VCaP (cell line): Measurements from ENCODE around the gene PRR15L.
"Not testable (repeated sequence)": the region's sequence is repeated elsewhere in the genome, so short reads cannot be mapped to it uniquely, and the experiment has no call there.

Experiments
- H3K27ac ChIP-seq: fragments of 450-650 bp; 2 replicates; pipeline ENCODE4 v1.5.1; 2017
- CTCF ChIP-seq: fragments of 450-650 bp; conservative IDR thresholded peaks from 2 replicates; pipeline ENCODE4 v1.5.1; 2017; ENCODE audit warnings: mild to moderate bottlenecking, moderate library complexity

PRR15L gene

GRCh38 chr17:47928415-47928814 is 29.3 kb downstream of the PRR15L start:
- H3K27ac ChIP-seq, result no peak overlapping the region
- no peak for TF ChIP-seq CTCF

- TF ChIP-seq CTCF, result no peak
Observed at GRCh38 chr17:47927821-47928400, 29.8 kb downstream of the PRR15L start.

GRCh38 chr17:47925678-47925988 is 32.0 kb downstream of the PRR15L start:
- TF ChIP-seq CTCF, result no peak

More at GRCh38 chr17:47927821-47928400, 29.8 kb downstream of the PRR15L start:
- H3K27ac ChIP-seq, result no peak overlapping the region

GRCh38 chr17:47924785-47925677 is 32.7 kb downstream of the PRR15L start:
- H3K27ac ChIP-seq, result no peak overlapping the region
- TF ChIP-seq CTCF, result no peak

More at GRCh38 chr17:47925678-47925988, 32.0 kb downstream of the PRR15L start:
- H3K27ac ChIP-seq, result no peak overlapping the region

- not testable (repeated sequence) for H3K27ac ChIP-seq
Observed at GRCh38 chr17:47919889-47920288, 37.8 kb downstream of the PRR15L start.

- H3K27ac ChIP-seq, result no peak overlapping the region
- no peak for TF ChIP-seq CTCF
Observed at GRCh38 chr17:47918991-47919390, 38.7 kb downstream of the PRR15L start.

GRCh38 chr17:47918006-47918405 is 39.7 kb downstream of the PRR15L start:
- no peak overlapping the region for H3K27ac ChIP-seq
- no peak for TF ChIP-seq CTCF

- no peak for TF ChIP-seq CTCF
- no peak overlapping the region for H3K27ac ChIP-seq
Observed at GRCh38 chr17:47917581-47917980, 40.1 kb downstream of the PRR15L start.
